Erythroblast (primary cell): Measurements from ENCODE around the gene TMEM45B.

Source experiments
- GATA1 ChIP-seq: IDR thresholded peaks from 2 replicates; pipeline ENCODE4 v1.6.1; 2011; ENCODE audit warnings: low read depth, mild to moderate bottlenecking, control low read depth, low read length, moderate library complexity
- POLR2A ChIP-seq: IDR thresholded peaks from 2 replicates; pipeline ENCODE4 v1.6.1; 2011; ENCODE audit warnings: mild to moderate bottlenecking, low read length

- TF ChIP-seq POLR2A: no peak
- no peak for TF ChIP-seq GATA1
These were observed 28.0 kb upstream of the TMEM45B start for GRCh38 chr11:129787532-129788155.
